Measurements from ENCODE around the gene ACTR3C.

ACTR3C gene

DNA sequence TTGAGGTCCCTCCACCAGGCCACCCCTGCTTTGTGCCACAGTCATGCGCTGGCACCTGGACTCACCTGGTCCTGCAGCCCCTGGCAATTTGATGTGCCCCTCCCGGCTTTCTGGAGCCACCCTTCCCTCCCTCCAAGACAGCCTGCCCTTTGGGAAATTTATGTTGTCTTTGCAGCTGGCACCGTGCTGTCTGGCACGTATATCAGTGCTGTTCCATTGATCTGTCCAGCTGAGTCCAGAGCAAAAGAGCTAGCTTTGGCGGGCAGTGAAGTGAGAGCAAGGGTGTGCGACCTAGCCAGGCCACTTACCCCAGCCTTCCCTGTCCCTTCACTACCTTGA lies 12.4 kb upstream of the ACTR3C start:
- TF ChIP-seq ARNTL (CRISPR knock-in tag; IDR thresholded peaks at IDR 0.05; ENCODE audit: borderline replicate concordance, low read depth): no peak
- TF ChIP-seq PPARA (CRISPR knock-in tag; IDR thresholded peaks at IDR 0.05; ENCODE audit: borderline replicate concordance): no peak
- no peak for ATAC-seq

DNA sequence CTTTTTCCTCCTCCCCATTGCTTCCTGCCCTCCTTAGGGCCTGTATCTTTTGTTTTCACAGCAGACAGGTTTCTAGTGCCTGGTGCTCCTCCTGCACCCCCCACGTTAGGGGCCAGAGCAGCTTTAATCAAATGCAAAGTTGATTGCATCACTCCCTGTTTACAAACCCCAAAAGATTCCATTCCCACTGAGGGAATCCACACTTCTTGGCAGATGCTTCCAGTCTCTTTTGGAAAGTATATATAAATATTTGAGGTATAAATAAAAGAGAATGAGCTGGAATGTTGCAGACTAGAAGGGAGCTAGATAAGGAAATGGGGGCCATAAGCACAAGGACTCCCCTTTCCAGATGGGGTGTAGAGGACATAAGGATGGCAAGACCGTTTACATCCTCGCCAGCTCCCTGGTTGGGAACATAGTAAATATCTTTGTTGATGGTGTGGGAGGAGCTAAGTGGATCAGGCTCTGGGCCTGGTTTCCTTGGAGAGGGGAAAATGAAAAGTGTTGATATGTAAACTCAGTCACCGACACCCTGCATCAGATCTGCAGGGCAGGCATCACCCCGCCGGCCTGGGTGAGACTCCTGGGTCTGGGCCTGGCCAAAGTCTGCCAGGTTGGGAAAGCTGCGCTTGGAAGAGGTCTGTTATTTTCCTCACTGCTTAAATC lies 11.9 kb upstream of the ACTR3C start:
- no peak for ATAC-seq
- no peak for TF ChIP-seq SNAI2 (CRISPR knock-in tag; IDR thresholded peaks at IDR 0.05)
- no peak for TF ChIP-seq POU6F1 (CRISPR knock-in tag; IDR thresholded peaks at IDR 0.05; ENCODE audit: borderline replicate concordance, low read depth)
- no peak for TF ChIP-seq ISL1 (CRISPR knock-in tag; IDR thresholded peaks at IDR 0.05)
- no peak for TF ChIP-seq CSRNP3 (CRISPR knock-in tag; IDR thresholded peaks at IDR 0.05)
- no peak for TF ChIP-seq ZFP30 (CRISPR knock-in tag; IDR thresholded peaks at IDR 0.05)
- no peak for TF ChIP-seq ZFP3 (CRISPR knock-in tag; IDR thresholded peaks at IDR 0.05)
- TF ChIP-seq PATZ1 (CRISPR knock-in tag; IDR thresholded peaks at IDR 0.05; ENCODE audit: borderline replicate concordance): no peak
- no peak for TF ChIP-seq TCF4 (CRISPR knock-in tag; IDR thresholded peaks at IDR 0.05; ENCODE audit: borderline replicate concordance)
- no peak for TF ChIP-seq CSDC2 (CRISPR knock-in tag; IDR thresholded peaks at IDR 0.05)
- TF ChIP-seq, protein P1, sequence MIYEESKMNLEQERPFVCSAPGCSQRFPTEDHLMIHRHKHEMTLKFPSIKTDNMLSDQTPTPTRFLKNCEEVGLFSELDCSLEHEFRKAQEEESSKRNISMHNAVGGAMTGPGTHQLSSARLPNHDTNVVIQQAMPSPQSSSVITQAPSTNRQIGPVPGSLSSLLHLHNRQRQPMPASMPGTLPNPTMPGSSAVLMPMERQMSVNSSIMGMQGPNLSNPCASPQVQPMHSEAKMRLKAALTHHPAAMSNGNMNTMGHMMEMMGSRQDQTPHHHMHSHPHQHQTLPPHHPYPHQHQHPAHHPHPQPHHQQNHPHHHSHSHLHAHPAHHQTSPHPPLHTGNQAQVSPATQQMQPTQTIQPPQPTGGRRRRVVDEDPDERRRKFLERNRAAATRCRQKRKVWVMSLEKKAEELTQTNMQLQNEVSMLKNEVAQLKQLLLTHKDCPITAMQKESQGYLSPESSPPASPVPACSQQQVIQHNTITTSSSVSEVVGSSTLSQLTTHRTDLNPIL (CRISPR knock-in tag; IDR thresholded peaks at IDR 0.05; ENCODE audit: low read depth): no peak
- no peak for TF ChIP-seq ZNF70 (CRISPR knock-in tag; IDR thresholded peaks at IDR 0.05)
- no peak for TF ChIP-seq ARNTL (CRISPR knock-in tag; IDR thresholded peaks at IDR 0.05; ENCODE audit: borderline replicate concordance, low read depth)
- no peak for TF ChIP-seq ZC3H10 (CRISPR knock-in tag; IDR thresholded peaks at IDR 0.05)
- no peak for TF ChIP-seq ESRRG (CRISPR knock-in tag; IDR thresholded peaks at IDR 0.05)

- TF ChIP-seq CSRNP3 (CRISPR knock-in tag; IDR thresholded peaks at IDR 0.05) (no peak), RARB (CRISPR knock-in tag; IDR thresholded peaks at IDR 0.05) (no peak), TOX (CRISPR knock-in tag; IDR thresholded peaks at IDR 0.05; ENCODE audit: borderline replicate concordance) (no peak)
- no peak for ATAC-seq
These were observed 10.8 kb upstream of the ACTR3C start for GRCh38 chr7:150334108-150334507.

DNA sequence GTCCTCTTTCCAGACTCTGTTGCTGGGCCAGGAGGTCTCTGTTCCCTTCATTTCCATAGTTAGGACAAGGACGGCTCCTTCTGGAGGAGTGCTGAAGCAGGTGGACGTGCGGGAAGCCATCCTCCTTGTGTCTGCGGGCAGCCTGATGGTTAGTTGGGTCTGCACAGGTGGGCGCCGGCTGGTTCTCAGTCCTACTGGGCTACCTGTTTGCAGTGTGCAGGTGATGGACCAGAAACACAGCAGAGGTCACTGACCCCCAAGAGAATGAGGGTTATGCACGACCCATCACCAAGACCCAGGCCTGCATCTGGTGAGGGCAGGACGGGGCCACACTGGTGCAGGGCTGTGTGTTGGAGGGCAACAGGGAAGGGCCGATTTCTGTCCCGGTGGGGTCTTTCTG lies 10.3 kb upstream of the ACTR3C start:
- no peak for ATAC-seq
- TF ChIP-seq ZNF565 (CRISPR knock-in tag; conservative IDR thresholded peaks at IDR 0.05; ENCODE audit: low read depth) (no peak), ZFP3 (CRISPR knock-in tag; IDR thresholded peaks at IDR 0.05) (no peak), RARB (CRISPR knock-in tag; IDR thresholded peaks at IDR 0.05) (no peak), TSHZ2 (CRISPR knock-in tag; IDR thresholded peaks at IDR 0.05) (no peak), SNAI2 (CRISPR knock-in tag; IDR thresholded peaks at IDR 0.05) (no peak), ZNF70 (CRISPR knock-in tag; IDR thresholded peaks at IDR 0.05) (no peak), ARNTL (CRISPR knock-in tag; IDR thresholded peaks at IDR 0.05; ENCODE audit: borderline replicate concordance, low read depth) (no peak), BACH2 (CRISPR knock-in tag; IDR thresholded peaks at IDR 0.05; ENCODE audit: borderline replicate concordance) (no peak), CSRNP3 (CRISPR knock-in tag; IDR thresholded peaks at IDR 0.05) (no peak), PATZ1 (CRISPR knock-in tag; IDR thresholded peaks at IDR 0.05; ENCODE audit: borderline replicate concordance) (no peak), ZFP30 (CRISPR knock-in tag; IDR thresholded peaks at IDR 0.05) (no peak)
